Measurements from ENCODE around the gene MORN1.

DNA sequence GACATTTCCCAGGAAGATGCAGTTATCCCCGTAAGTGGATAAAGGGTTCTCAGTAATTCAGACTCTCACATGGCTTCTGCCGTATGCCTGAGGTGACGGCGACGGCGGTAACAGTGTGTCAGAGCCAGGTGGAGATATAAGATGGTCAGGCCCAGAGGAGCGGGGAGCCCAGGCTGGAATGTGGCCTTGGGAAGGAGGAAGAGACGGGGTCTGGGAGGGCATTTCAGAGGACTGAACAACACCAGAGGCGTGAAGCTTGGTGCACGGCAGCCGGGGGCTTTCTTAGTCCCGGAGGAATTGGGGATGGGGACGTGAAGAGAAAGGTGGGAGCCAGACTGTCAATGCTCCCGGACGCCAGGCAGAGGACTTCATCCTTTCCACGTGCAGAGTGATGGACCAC is 1.3 kb upstream of the MORN1 start:
- TF ChIP-seq, protein P1, sequence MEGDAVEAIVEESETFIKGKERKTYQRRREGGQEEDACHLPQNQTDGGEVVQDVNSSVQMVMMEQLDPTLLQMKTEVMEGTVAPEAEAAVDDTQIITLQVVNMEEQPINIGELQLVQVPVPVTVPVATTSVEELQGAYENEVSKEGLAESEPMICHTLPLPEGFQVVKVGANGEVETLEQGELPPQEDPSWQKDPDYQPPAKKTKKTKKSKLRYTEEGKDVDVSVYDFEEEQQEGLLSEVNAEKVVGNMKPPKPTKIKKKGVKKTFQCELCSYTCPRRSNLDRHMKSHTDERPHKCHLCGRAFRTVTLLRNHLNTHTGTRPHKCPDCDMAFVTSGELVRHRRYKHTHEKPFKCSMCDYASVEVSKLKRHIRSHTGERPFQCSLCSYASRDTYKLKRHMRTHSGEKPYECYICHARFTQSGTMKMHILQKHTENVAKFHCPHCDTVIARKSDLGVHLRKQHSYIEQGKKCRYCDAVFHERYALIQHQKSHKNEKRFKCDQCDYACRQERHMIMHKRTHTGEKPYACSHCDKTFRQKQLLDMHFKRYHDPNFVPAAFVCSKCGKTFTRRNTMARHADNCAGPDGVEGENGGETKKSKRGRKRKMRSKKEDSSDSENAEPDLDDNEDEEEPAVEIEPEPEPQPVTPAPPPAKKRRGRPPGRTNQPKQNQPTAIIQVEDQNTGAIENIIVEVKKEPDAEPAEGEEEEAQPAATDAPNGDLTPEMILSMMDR (IDR thresholded peaks at IDR 0.05), result no peak
- no peak for TF ChIP-seq POLR2A (IDR thresholded peaks at IDR 0.05)
